Measurements from ENCODE around the gene LIX1L.

GRCh38 chr1:145887631-145888030, 70.2 kb downstream of the LIX1L start:
- no peak for TF ChIP-seq POLR2AphosphoS5 (IDR thresholded peaks at IDR 0.05; ENCODE audit: insufficient read depth in 1 of 2, low read depth in 1 of 2)
- TF ChIP-seq CTCF (IDR thresholded peaks at IDR 0.05): no peak
- no peak for TF ChIP-seq POLR2A (IDR thresholded peaks at IDR 0.05)

All from vagina (tissue), 2 donors.